Measurements from ENCODE around the gene OTOA.
A peak's percentile ranks its signal among the peaks of the same experiment; 100 is the strongest.
"Not testable (repeated sequence)": the region's sequence is repeated elsewhere in the genome, so short reads cannot be mapped to it uniquely, and the experiment has no call there.

OTOA gene

DNA sequence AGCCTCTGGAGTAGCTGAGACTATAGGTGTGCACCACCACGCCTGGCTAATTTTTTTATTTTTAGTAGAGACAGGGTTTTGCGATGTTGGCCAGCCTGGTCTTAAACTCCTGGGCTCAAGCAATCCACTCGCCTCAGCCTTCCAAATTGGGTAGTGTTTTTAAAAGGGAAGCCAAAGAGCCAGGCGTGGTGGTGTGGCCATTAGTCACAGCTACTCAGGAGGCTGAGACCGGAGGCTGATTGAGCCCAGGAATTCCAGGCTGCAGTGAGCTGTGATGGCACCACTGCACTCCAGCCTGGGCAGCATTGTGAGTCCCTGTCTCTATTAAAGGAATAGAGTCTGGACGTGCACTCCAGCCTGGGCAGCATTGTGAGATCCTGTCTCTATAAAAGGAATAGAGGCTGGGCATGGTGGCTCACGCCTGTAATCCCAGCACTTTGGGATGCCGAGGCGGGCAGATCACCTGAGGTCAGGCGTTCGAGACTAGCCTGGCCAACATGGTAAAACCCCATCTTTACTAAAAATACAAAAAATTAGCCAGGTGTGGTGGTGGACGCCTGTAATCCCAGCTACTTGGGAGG is 13.9 kb upstream of the OTOA start:
- Histone ChIP-seq H3K4me1 (ENCODE audit: control insufficient read depth in 5 of 5, insufficient read depth in 5 of 5, low read length in 5 of 5) (peaks cover 0 to 50% (median 22%) of the 10 kb centered on the region in 5 donors), H3K4me3 (ENCODE audit: low read depth in 1 of 5, low read length in 5 of 5) (peak overlapping the region in 1 of 5 donors; percentile 26), H3K36me3 (ENCODE audit: control insufficient read depth in 5 of 5, insufficient read depth in 5 of 5, low read length in 5 of 5) (peaks cover under 1 to 23% (median 9%) of the 10 kb centered on the region in 5 donors)
- H3K27ac ChIP-seq (ENCODE audit: low read depth, low read length); H3K27me3 ChIP-seq (ENCODE audit: control insufficient read depth in 5 of 5, insufficient read depth in 4 of 5, low read length in 5 of 5); H3K9me3 ChIP-seq (ENCODE audit: control insufficient read depth in 5 of 5, low read length in 5 of 5); H3K9ac ChIP-seq (ENCODE audit: low read length in 5 of 5): not testable (repeated sequence)

GRCh38 chr16:21650521-21650920 is 13.2 kb upstream of the OTOA start:
- no peak overlapping the region for H3K27ac ChIP-seq (ENCODE audit: low read depth, low read length)
- peaks cover 4 to 28% (median 12%) of the 10 kb centered on the region in 5 donors for H3K36me3 ChIP-seq (ENCODE audit: control insufficient read depth in 5 of 5, insufficient read depth in 5 of 5, low read length in 5 of 5)
- no peak overlapping the region for H3K4me3 ChIP-seq (ENCODE audit: low read depth in 1 of 5, low read length in 5 of 5)
- H3K9me3 ChIP-seq (ENCODE audit: control insufficient read depth in 5 of 5, low read length in 5 of 5), result no peaks in the 10 kb centered on the region
- no peaks in the 10 kb centered on the region for H3K27me3 ChIP-seq (ENCODE audit: control insufficient read depth in 5 of 5, insufficient read depth in 4 of 5, low read length in 5 of 5)
- H3K4me1 ChIP-seq (ENCODE audit: control insufficient read depth in 5 of 5, insufficient read depth in 5 of 5, low read length in 5 of 5), result peaks cover 0 to 45% (median 18%) of the 10 kb centered on the region in 5 donors
- H3K9ac ChIP-seq (ENCODE audit: low read length in 5 of 5), result no peak overlapping the region

DNA sequence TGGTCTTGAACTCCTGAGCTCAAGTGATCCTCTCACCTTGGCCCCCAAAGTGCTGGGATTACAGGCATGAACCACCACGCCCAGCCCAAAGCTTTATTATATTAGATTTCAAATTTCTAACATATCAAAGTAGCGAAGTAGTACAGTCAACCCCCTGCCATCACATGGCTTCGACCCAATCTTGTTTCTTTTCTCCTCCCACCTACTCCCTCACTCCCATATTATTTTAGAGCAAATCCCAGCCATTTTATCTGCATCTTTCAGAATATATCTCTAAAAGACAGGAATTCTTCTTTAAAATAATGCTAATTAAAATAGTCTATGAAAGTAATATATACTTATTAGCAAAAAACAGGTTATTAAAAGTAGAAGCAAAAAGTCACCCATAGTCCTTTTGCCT is 12.3 kb upstream of the OTOA start:
- Histone ChIP-seq H3K36me3 (ENCODE audit: control insufficient read depth in 5 of 5, insufficient read depth in 5 of 5, low read length in 5 of 5) (peaks cover 7 to 31% (median 12%) of the 10 kb centered on the region in 5 donors), H3K4me1 (ENCODE audit: control insufficient read depth in 5 of 5, insufficient read depth in 5 of 5, low read length in 5 of 5) (peaks cover 0 to 35% (median 8%) of the 10 kb centered on the region in 5 donors), H3K9me3 (ENCODE audit: control insufficient read depth in 5 of 5, low read length in 5 of 5) (no peaks in the 10 kb centered on the region), H3K4me3 (ENCODE audit: low read depth in 1 of 5, low read length in 5 of 5) (peak overlapping the region in 2 of 5 donors; percentile 17 to 37), H3K27me3 (ENCODE audit: control insufficient read depth in 5 of 5, insufficient read depth in 4 of 5, low read length in 5 of 5) (no peaks in the 10 kb centered on the region), H3K27ac (ENCODE audit: low read depth, low read length) (no peak overlapping the region), H3K9ac (ENCODE audit: low read length in 5 of 5) (peak overlapping the region in 1 of 5 donors; percentile 20)

DNA sequence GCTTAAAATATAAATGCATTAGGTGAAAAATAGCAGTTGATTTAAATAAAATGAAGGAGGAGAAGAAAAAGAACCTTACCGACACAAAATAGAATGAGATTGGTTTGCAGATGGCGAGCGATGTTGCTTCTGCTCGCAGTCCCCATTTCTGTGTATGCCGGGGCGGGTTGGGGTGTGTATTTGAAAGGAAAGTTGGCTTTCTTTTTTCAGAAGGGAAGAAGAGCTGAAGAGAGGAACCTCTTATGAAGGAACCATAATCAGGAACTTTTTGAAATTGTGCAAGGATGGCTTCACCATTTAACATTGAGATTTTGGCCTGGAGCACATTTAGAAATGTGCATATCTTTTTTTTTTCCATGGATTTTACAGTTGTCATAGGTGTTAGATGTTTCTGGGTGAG is 11.3 kb upstream of the OTOA start, which contains the start of gene IGSF6:
IGSF6 (minus strand) TSS at position 156 of the 400 bp plus-strand sequence; CDS start at position 146, 10 bp downstream.
- Histone ChIP-seq H3K27me3 (ENCODE audit: control insufficient read depth in 5 of 5, insufficient read depth in 4 of 5, low read length in 5 of 5) (no peaks in the 10 kb centered on the region), H3K4me3 (ENCODE audit: low read depth in 1 of 5, low read length in 5 of 5) (peak within 1 kb of the TSS in 3 of 5 donors; percentile 17 to 47 (median 37)), H3K9ac (ENCODE audit: low read length in 5 of 5) (peak within 1 kb of the TSS in 1 of 5 donors; percentile 45), H3K4me1 (ENCODE audit: control insufficient read depth in 5 of 5, insufficient read depth in 5 of 5, low read length in 5 of 5) (peaks cover 0 to 31% (median 11%) of the 10 kb centered on the region in 5 donors), H3K36me3 (ENCODE audit: control insufficient read depth in 5 of 5, insufficient read depth in 5 of 5, low read length in 5 of 5) (peaks cover 7 to 23% (median 12%) of the 10 kb centered on the region in 5 donors), H3K27ac (ENCODE audit: low read depth, low read length) (no peak within 1 kb of the TSS), H3K9me3 (ENCODE audit: control insufficient read depth in 5 of 5, low read length in 5 of 5) (no peaks in the 10 kb centered on the region)

GRCh38 chr16:21653571-21653970 is 10.2 kb upstream of the OTOA start:
- no peak overlapping the region for H3K27ac ChIP-seq (ENCODE audit: low read depth, low read length)
- H3K4me1 ChIP-seq (ENCODE audit: control insufficient read depth in 5 of 5, insufficient read depth in 5 of 5, low read length in 5 of 5), result peaks cover 0 to 31% (median 14%) of the 10 kb centered on the region in 5 donors

GRCh38 chr16:21654466-21654865 is 9.3 kb upstream of the OTOA start:
- Histone ChIP-seq H3K9me3 (ENCODE audit: control insufficient read depth in 5 of 5, low read length in 5 of 5) (no peaks in the 10 kb centered on the region), H3K27ac (ENCODE audit: low read depth, low read length) (no peak overlapping the region), H3K4me3 (ENCODE audit: low read depth in 1 of 5, low read length in 5 of 5) (no peak overlapping the region), H3K9ac (ENCODE audit: low read length in 5 of 5) (no peak overlapping the region), H3K4me1 (ENCODE audit: control insufficient read depth in 5 of 5, insufficient read depth in 5 of 5, low read length in 5 of 5) (peaks cover 0 to 25% (median 10%) of the 10 kb centered on the region in 5 donors), H3K36me3 (ENCODE audit: control insufficient read depth in 5 of 5, insufficient read depth in 5 of 5, low read length in 5 of 5) (peaks cover 6 to 13% (median 11%) of the 10 kb centered on the region in 5 donors), H3K27me3 (ENCODE audit: control insufficient read depth in 5 of 5, insufficient read depth in 4 of 5, low read length in 5 of 5) (no peaks in the 10 kb centered on the region)

More at GRCh38 chr16:21653571-21653970, 10.2 kb upstream of the OTOA start:
- Histone ChIP-seq H3K27me3 (ENCODE audit: control insufficient read depth in 5 of 5, insufficient read depth in 4 of 5, low read length in 5 of 5) (no peaks in the 10 kb centered on the region), H3K36me3 (ENCODE audit: control insufficient read depth in 5 of 5, insufficient read depth in 5 of 5, low read length in 5 of 5) (peaks cover 7 to 15% (median 12%) of the 10 kb centered on the region in 5 donors), H3K4me3 (ENCODE audit: low read depth in 1 of 5, low read length in 5 of 5) (no peak overlapping the region), H3K9me3 (ENCODE audit: control insufficient read depth in 5 of 5, low read length in 5 of 5) (no peaks in the 10 kb centered on the region), H3K9ac (ENCODE audit: low read length in 5 of 5) (no peak overlapping the region)

GRCh38 chr16:21654881-21655280 is 8.9 kb upstream of the OTOA start:
- Histone ChIP-seq H3K9me3 (ENCODE audit: control insufficient read depth in 5 of 5, low read length in 5 of 5) (no peaks in the 10 kb centered on the region), H3K9ac (ENCODE audit: low read length in 5 of 5) (no peak overlapping the region), H3K27me3 (ENCODE audit: control insufficient read depth in 5 of 5, insufficient read depth in 4 of 5, low read length in 5 of 5) (no peaks in the 10 kb centered on the region), H3K36me3 (ENCODE audit: control insufficient read depth in 5 of 5, insufficient read depth in 5 of 5, low read length in 5 of 5) (peaks cover 6 to 13% (median 11%) of the 10 kb centered on the region in 5 donors), H3K4me3 (ENCODE audit: low read depth in 1 of 5, low read length in 5 of 5) (no peak overlapping the region), H3K4me1 (ENCODE audit: control insufficient read depth in 5 of 5, insufficient read depth in 5 of 5, low read length in 5 of 5) (peaks cover 0 to 25% (median 14%) of the 10 kb centered on the region in 5 donors), H3K27ac (ENCODE audit: low read depth, low read length) (no peak overlapping the region)

DNA sequence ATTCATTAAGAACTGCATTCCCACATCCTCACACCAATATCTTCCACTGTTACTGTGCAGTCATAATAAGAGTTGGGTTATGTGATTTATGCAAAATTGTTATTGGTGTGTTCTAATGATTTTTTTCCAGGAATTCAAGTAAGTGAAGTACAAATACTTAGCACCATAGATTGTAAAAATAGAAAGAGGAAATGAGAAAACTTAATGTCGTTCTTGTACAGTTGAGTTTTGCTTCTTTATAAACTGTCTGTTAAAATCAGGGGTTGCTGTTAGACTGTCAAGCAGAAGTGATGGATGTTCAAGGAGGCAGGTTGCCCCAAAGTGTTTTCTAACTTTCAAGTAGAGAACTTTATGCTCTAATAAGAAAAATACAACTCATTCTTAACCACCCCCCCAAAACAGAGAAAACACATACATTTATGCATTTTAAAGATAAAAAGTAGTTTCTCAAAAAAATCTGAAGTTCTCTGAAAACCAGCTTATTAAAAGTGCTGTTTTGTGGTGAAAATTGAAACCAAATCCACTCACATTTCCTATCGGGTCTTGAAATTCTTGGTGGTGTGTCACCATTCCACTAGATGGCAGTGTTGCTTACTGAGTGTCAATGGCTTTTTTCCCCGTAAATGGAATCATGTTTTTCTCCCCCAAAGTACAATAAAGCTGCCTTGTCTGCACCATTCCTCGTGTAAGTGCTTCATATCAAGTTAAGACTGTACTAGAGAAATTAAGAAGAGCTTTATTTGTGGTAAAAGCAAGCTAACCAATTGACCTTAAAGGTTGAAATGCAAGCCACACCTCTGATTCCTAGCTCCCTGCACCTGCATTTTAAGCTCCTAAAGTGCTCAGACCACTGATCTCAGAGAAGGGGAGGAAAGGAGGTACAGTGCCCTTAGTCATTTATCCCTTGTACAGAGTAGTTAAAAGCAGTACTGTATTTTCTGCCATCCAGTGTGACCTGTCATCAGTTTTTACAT is 6.7 kb upstream of the OTOA start:
- Histone ChIP-seq H3K9me3 (ENCODE audit: control insufficient read depth in 5 of 5, low read length in 5 of 5) (no peaks in the 10 kb centered on the region), H3K4me3 (ENCODE audit: low read depth in 1 of 5, low read length in 5 of 5) (no peak overlapping the region), H3K27ac (ENCODE audit: low read depth, low read length) (no peak overlapping the region), H3K36me3 (ENCODE audit: control insufficient read depth in 5 of 5, insufficient read depth in 5 of 5, low read length in 5 of 5) (peaks cover 6 to 13% (median 11%) of the 10 kb centered on the region in 5 donors), H3K27me3 (ENCODE audit: control insufficient read depth in 5 of 5, insufficient read depth in 4 of 5, low read length in 5 of 5) (no peaks in the 10 kb centered on the region), H3K4me1 (ENCODE audit: control insufficient read depth in 5 of 5, insufficient read depth in 5 of 5, low read length in 5 of 5) (peaks cover 0 to 25% (median 15%) of the 10 kb centered on the region in 5 donors), H3K9ac (ENCODE audit: low read length in 5 of 5) (peak overlapping the region in 1 of 5 donors; percentile 56)

DNA sequence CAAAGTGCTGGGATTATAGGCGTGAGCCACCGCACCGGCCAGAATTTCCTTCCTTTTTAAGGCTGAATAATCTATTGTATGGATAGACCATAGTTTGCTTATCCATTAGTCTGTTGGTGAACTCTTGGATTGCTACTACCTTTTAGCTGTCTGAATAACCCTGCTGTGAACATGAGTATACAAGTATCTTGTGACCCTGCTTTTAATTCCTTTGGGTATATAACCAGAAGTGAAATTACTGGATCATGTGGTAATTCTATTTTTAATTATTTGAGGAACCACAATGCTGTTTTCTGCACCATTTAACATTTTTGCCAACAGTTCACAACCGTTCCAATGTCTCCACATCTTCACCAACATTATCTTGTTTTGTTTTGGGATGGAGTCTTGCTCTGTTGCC is 4.6 kb upstream of the OTOA start:
- Histone ChIP-seq H3K36me3 (ENCODE audit: control insufficient read depth in 5 of 5, insufficient read depth in 5 of 5, low read length in 5 of 5) (peaks cover 3 to 13% (median 7%) of the 10 kb centered on the region in 5 donors), H3K9me3 (ENCODE audit: control insufficient read depth in 5 of 5, low read length in 5 of 5) (no peaks in the 10 kb centered on the region), H3K4me3 (ENCODE audit: low read depth in 1 of 5, low read length in 5 of 5) (no peak overlapping the region), H3K27ac (ENCODE audit: low read depth, low read length) (no peak overlapping the region), H3K27me3 (ENCODE audit: control insufficient read depth in 5 of 5, insufficient read depth in 4 of 5, low read length in 5 of 5) (peaks cover 0 to 3% (median under 1%) of the 10 kb centered on the region in 5 donors), H3K4me1 (ENCODE audit: control insufficient read depth in 5 of 5, insufficient read depth in 5 of 5, low read length in 5 of 5) (peaks cover 0 to 24% (median 17%) of the 10 kb centered on the region in 5 donors), H3K9ac (ENCODE audit: low read length in 5 of 5) (no peak overlapping the region)

Measured in subcutaneous abdominal adipose tissue (tissue), 5 donors.